GM18508 (cell line): ENCODE data around the gene ANGPTL8.

Source experiments
- ATAC-seq: cut with Tn5 transposase; IDR thresholded peaks from one replicate; pipeline ENCODE4 v1.9.1; 2021; ENCODE audit warnings: moderate number of reproducible peaks; ENCODE audit not compliant: insufficient read depth, unreplicated experiment

ANGPTL8 gene

GRCh38 chr19:11256189-11256588, 16.8 kb downstream of the ANGPTL8 start:
- no peak for ATAC-seq

- no peak for ATAC-seq
Measured at GRCh38 chr19:11257846-11258380, 18.5 kb downstream of the ANGPTL8 start.

- no peak for ATAC-seq
Measured at GRCh38 chr19:11260996-11261395, 21.6 kb downstream of the ANGPTL8 start.

- ATAC-seq: no peak
Measured at GRCh38 chr19:11261431-11261970, 22.1 kb downstream of the ANGPTL8 start.

GRCh38 chr19:11261971-11262839, 22.8 kb downstream of the ANGPTL8 start, which contains the start of gene DOCK6:
TSS of gene DOCK6 (minus strand) at chr19:11262524. CDS start at chr19:11262440, 84 bp downstream.
- ATAC-seq: no peak

- ATAC-seq: no peak
Measured at GRCh38 chr19:11263726-11264125, 24.3 kb downstream of the ANGPTL8 start.

GRCh38 chr19:11264452-11265176, 25.2 kb downstream of the ANGPTL8 start:
- no peak for ATAC-seq

- no peak for ATAC-seq
Measured at GRCh38 chr19:11265177-11265784, 25.9 kb downstream of the ANGPTL8 start.

GRCh38 chr19:11265785-11266236, 26.4 kb downstream of the ANGPTL8 start:
- no peak for ATAC-seq

- ATAC-seq: no peak
Measured at GRCh38 chr19:11267316-11268085, 28.1 kb downstream of the ANGPTL8 start.

- ATAC-seq: no peak
Measured at GRCh38 chr19:11268783-11269267, 29.4 kb downstream of the ANGPTL8 start.

- no peak for ATAC-seq
Measured at GRCh38 chr19:11269408-11269807, 30.0 kb downstream of the ANGPTL8 start.

- no peak for ATAC-seq
Measured at GRCh38 chr19:11273296-11273695, 33.9 kb downstream of the ANGPTL8 start.

- ATAC-seq: no peak
Measured at GRCh38 chr19:11273989-11274388, 34.6 kb downstream of the ANGPTL8 start.

GRCh38 chr19:11274533-11275086, 35.2 kb downstream of the ANGPTL8 start:
- ATAC-seq: no peak

GRCh38 chr19:11278670-11279069, 39.3 kb downstream of the ANGPTL8 start:
- no peak for ATAC-seq

GRCh38 chr19:11279505-11280236, 40.3 kb downstream of the ANGPTL8 start:
- no peak for ATAC-seq

GRCh38 chr19:11281356-11282049, 42.1 kb downstream of the ANGPTL8 start:
- no peak for ATAC-seq
